MV-4-11 (cell line): ENCODE measurements around the gene KLHL2.
A peak's percentile ranks its signal among the peaks of the same experiment; 100 is the strongest.

Experiments used
- DNase-seq: peaks from one replicate; lab custom pipeline; 2025; lab: John Stamatoyannopoulos, UW

The KLHL2 gene

GRCh38 chr4:165367040-165367439 lies 159.7 kb downstream of the KLHL2 start:
- no peak for DNase-seq

- DNase-seq: no peak
Measured at GRCh38 chr4:165368114-165368513, 160.8 kb downstream of the KLHL2 start.

- no peak for DNase-seq
Measured at GRCh38 chr4:165368567-165368966, 161.2 kb downstream of the KLHL2 start.

- DNase-seq: peak; percentile 76
Measured at GRCh38 chr4:165369522-165369921, 162.2 kb downstream of the KLHL2 start.

- DNase-seq: no peak
Measured at GRCh38 chr4:165370530-165370929, 163.2 kb downstream of the KLHL2 start.
